Neural cell (in vitro differentiated cells): ENCODE measurements around the gene RFESD. TPM values are rescaled to one million over a fixed set of nuclear protein-coding genes. Genes with fewer than 3 reads are reported as not detected.

ENCODE experiments used
- H2AFZ ChIP-seq: fragments of 200-600, 300-800 bp; sonication (generic), shearing (Covaris generic); 2 replicates; pipeline ENCODE4 v1.6.0; 2014; ENCODE audit warnings: low read depth, mild to moderate bottlenecking, antibody characterized with exemption, low read length, moderate library complexity
- H3F3A ChIP-seq: fragments of 200-600 bp; shearing (Covaris generic); 2 replicates; pipeline ENCODE4 v1.6.1; 2016; ENCODE audit warnings: mild to moderate bottlenecking, moderate library complexity, mixed read lengths, antibody characterized with exemption, low read length; ENCODE audit not compliant: insufficient read depth, poor library complexity, severe bottlenecking
- H3K27ac ChIP-seq: fragments of 200-600, 300-800 bp; sonication (generic), shearing (Covaris generic); 2 replicates; pipeline ENCODE4 v1.5.1; 2014; ENCODE audit warnings: mild to moderate bottlenecking, low read length, moderate library complexity
- H3K27me3 ChIP-seq: fragments of 300-800, 200-600 bp; sonication (generic), shearing (Covaris generic); 2 replicates; pipeline ENCODE4 v1.6.0; 2014; ENCODE audit warnings: mild to moderate bottlenecking, low read depth, low read length, moderate library complexity; ENCODE audit not compliant: insufficient read depth
- H3K36me3 ChIP-seq: fragments of 300-800, 200-600 bp; sonication (generic), shearing (Covaris generic); 2 replicates; pipeline ENCODE4 v1.5.1; 2014; ENCODE audit warnings: mild to moderate bottlenecking, antibody characterized with exemption, low read length, moderate library complexity; ENCODE audit not compliant: insufficient read depth
- H3K4me2 ChIP-seq: fragments of 300-800, 200-600 bp; sonication (generic), shearing (Covaris generic); 2 replicates; pipeline ENCODE4 v1.6.0; 2014; ENCODE audit warnings: mild to moderate bottlenecking, low read length
- H3K4me3 ChIP-seq: fragments of 300-800, 200-600 bp; sonication (generic), shearing (Covaris generic); 2 replicates; pipeline ENCODE4 v1.5.1; 2014; ENCODE audit warnings: mild to moderate bottlenecking, low read length, moderate library complexity
- H3K79me2 ChIP-seq: fragments of 200-600 bp; shearing (Covaris generic); replicated peaks from 2 replicates; pipeline ENCODE4 v1.6.0; 2014; ENCODE audit warnings: mild to moderate bottlenecking, low read length, moderate library complexity; ENCODE audit not compliant: insufficient read depth
- H3K9ac ChIP-seq: fragments of 300-800, 200-600 bp; sonication (generic), shearing (Covaris generic); 2 replicates; pipeline ENCODE4 v1.6.1; 2016; ENCODE audit warnings: mild to moderate bottlenecking, low read length, mixed read lengths
- H3K9me2 ChIP-seq: fragments of 200-600 bp; shearing (Covaris generic); 2 replicates; pipeline ENCODE4 v1.6.1; 2016; ENCODE audit warnings: mild to moderate bottlenecking, low read length, mixed read lengths; ENCODE audit not compliant: insufficient read depth
- H3K9me3 ChIP-seq: fragments of 200-600, 300-800 bp; sonication (generic), shearing (Covaris generic); 2 replicates; pipeline ENCODE4 v1.6.1; 2016; ENCODE audit warnings: mild to moderate bottlenecking, mixed run types, low read length, moderate library complexity, mixed read lengths
- H4K20me1 ChIP-seq: fragments of 200-600 bp; shearing (Covaris generic); 2 replicates; pipeline ENCODE4 v1.6.1; 2016; ENCODE audit warnings: mild to moderate bottlenecking, mixed run types; ENCODE audit not compliant: insufficient read depth
- CTCF ChIP-seq: fragments of 450-650 bp; IDR thresholded peaks from 2 replicates; pipeline ENCODE4 v1.5.1; 2014; ENCODE audit warnings: antibody characterized with exemption, mild to moderate bottlenecking, moderate library complexity; ENCODE audit not compliant: poor library complexity, severe bottlenecking
- EP300 ChIP-seq: fragments of 450-650 bp; conservative IDR thresholded peaks from 2 replicates; pipeline ENCODE4 v1.6.1; 2014; ENCODE audit warnings: antibody characterized with exemption, mild to moderate bottlenecking, moderate library complexity; ENCODE audit not compliant: poor library complexity, severe bottlenecking
- EZH2 ChIP-seq: fragments of 200-600, 300-800 bp; shearing (Covaris generic), sonication (generic); IDR thresholded peaks from 2 replicates; pipeline ENCODE4 v1.6.1; 2014; ENCODE audit warnings: antibody characterized with exemption, low read length, borderline replicate concordance, mild to moderate bottlenecking; ENCODE audit not compliant: insufficient read depth, poor library complexity, severe bottlenecking
- MXI1 ChIP-seq: fragments of 450-650 bp; conservative IDR thresholded peaks from 2 replicates; pipeline ENCODE4 v1.6.1; 2014; ENCODE audit warnings: antibody characterized with exemption, mild to moderate bottlenecking; ENCODE audit not compliant: poor library complexity, severe bottlenecking
- POLR2AphosphoS5 ChIP-seq: IDR thresholded peaks from 2 replicates; pipeline ENCODE4 v1.6.1; 2012
- RAD21 ChIP-seq: fragments of 450-650 bp; conservative IDR thresholded peaks from 2 replicates; pipeline ENCODE4 v1.6.1; 2014; ENCODE audit warnings: antibody characterized with exemption, mild to moderate bottlenecking, moderate library complexity
- REST ChIP-seq: IDR thresholded peaks from 2 replicates; pipeline ENCODE4 v1.6.1; 2012; ENCODE audit warnings: borderline replicate concordance
- SMC3 ChIP-seq: fragments of 450-650 bp; conservative IDR thresholded peaks from 2 replicates; pipeline ENCODE4 v1.6.1; 2014; ENCODE audit warnings: antibody characterized with exemption, mild to moderate bottlenecking, moderate library complexity; ENCODE audit not compliant: poor library complexity
- TAF1 ChIP-seq: IDR thresholded peaks from 2 replicates; pipeline ENCODE4 v1.6.1; 2012; ENCODE audit warnings: low read depth
- polyA plus RNA-seq: library from polyadenylated mRNA; depleted of rRNA; stranded (reverse); fragments of >200 nt; gene quantifications from 2 replicates; pipeline ENCODE4 v1.2.3, GENCODE V29; 2014

The RFESD gene
- polyA plus RNA-seq, 1 donor from 2014 or later, result not detected

- Histone ChIP-seq H3K4me2 (peak overlapping the region; percentile 57), H3K4me3 (peak overlapping the region; percentile 69), H3K9ac (peak overlapping the region; percentile 44), H3K27me3 (peaks cover 41% of the 10 kb centered on the region), H3K79me2 (no peaks in the 10 kb centered on the region), H3K36me3 (no peaks in the 10 kb centered on the region), H3F3A (peaks cover 10% of the 10 kb centered on the region), H3K9me3 (no peaks in the 10 kb centered on the region), H3K9me2 (no peaks in the 10 kb centered on the region), H2AFZ (no peak overlapping the region), H4K20me1 (no peaks in the 10 kb centered on the region), H3K27ac (no peak overlapping the region)
- TF ChIP-seq MXI1 (peak; percentile 8), TAF1 (no peak), RAD21 (no peak), POLR2AphosphoS5 (no peak), SMC3 (no peak)
Measured at GRCh38 chr5:95620870-95621838, 25.4 kb upstream of the RFESD start.

- H3K79me2 ChIP-seq, result no peaks in the 10 kb centered on the region
- no peak overlapping the region for H3K27ac ChIP-seq
- H3K9ac ChIP-seq, result no peak overlapping the region
- peaks cover 41% of the 10 kb centered on the region for H3K27me3 ChIP-seq
- H3F3A ChIP-seq, result peaks cover 10% of the 10 kb centered on the region
- H4K20me1 ChIP-seq, result no peaks in the 10 kb centered on the region
- H2AFZ ChIP-seq, result no peak overlapping the region
- peak overlapping the region; percentile 69 for H3K4me3 ChIP-seq
- H3K4me2 ChIP-seq, result peak overlapping the region; percentile 57
- no peak for TF ChIP-seq TAF1
- peak; percentile 75 for TF ChIP-seq EP300
- no peak for TF ChIP-seq EZH2
- TF ChIP-seq REST, result peak; percentile 93
- TF ChIP-seq RAD21, result no peak
- no peak for TF ChIP-seq SMC3
- TF ChIP-seq POLR2AphosphoS5, result peak; percentile 80
- no peak for TF ChIP-seq CTCF
- TF ChIP-seq MXI1, result peak; percentile 17
- no peaks in the 10 kb centered on the region for H3K36me3 ChIP-seq
- no peaks in the 10 kb centered on the region for H3K9me2 ChIP-seq
- H3K9me3 ChIP-seq, result no peaks in the 10 kb centered on the region
Measured at GRCh38 chr5:95621839-95622629, 24.5 kb upstream of the RFESD start.
